Activated gamma-delta T cell treated with Interleukin-2 at 50 U/mL for 16 hours (primary cell): Measurements from ENCODE around the gene SORBS1.

Experiments
- DNase-seq: peaks from one replicate; pipeline ENCODE4 v3.0.0-alpha.2; 2020

SORBS1 gene

GRCh38 chr10:95538412-95538811, 22.8 kb downstream of the SORBS1 start:
- no peak for DNase-seq

DNA sequence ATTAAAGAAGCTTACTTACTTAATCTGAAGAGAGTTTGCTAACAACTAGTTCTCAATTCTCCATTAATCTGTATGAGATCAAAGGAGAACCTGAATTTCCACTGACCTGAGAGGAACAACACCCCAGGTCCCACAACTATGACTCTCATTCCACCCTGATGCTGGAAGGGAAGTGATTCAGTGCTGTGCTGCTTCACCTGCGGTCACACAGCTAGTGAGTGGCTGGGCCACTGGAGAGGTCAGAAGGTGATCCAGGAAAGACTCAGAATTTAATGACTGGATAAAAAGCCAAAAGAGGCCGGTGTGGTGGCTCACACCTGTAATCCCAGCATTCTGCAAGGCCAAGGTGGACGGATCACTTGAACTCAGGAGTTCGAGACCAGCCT, 23.6 kb downstream of the SORBS1 start:
- DNase-seq: no peak

GRCh38 chr10:95536894-95537541, 24.2 kb downstream of the SORBS1 start:
- no peak for DNase-seq

DNA sequence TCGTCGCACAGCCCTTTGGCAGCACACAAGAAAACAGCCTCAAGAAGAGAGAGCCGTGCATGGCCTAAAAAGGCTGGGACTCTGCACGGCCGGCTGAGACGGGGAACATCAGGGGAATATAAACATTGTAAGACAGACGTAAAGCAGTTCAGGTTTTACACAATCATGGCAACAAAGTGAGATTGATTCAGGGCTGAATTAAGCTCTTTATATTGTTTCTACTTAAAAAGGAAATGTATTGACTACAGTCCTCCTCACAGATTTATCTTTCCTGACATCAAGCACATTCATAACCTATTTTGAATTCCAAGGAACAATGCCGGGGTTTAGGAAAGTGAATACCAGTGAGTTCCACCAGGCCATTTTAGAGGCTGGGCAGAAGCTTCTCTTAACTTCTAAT, 25.2 kb downstream of the SORBS1 start:
- no peak for DNase-seq

DNA sequence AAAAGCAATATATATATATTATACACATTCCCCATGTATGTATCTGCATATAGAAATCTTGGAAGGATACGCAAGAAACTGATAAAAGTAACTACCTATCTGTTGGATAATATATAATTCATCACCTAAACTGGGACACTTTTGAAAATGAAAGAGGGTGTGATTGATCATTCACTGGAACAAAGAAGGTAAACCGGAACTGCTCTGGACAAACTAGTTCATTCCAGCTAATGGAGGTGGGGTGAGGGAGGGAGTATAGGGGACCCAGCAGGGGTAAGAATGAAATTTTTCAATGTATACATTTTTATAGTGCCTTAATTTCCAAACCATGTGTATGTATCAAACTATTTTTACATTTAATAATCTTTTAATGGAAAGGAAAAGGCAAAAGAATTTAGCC, 25.6 kb downstream of the SORBS1 start:
- no peak for DNase-seq

- no peak for DNase-seq
Measured at GRCh38 chr10:95533590-95533989, 27.6 kb downstream of the SORBS1 start.

GRCh38 chr10:95532536-95532935, 28.6 kb downstream of the SORBS1 start:
- DNase-seq: no peak

GRCh38 chr10:95531994-95532399, 29.2 kb downstream of the SORBS1 start:
- no peak for DNase-seq

DNA sequence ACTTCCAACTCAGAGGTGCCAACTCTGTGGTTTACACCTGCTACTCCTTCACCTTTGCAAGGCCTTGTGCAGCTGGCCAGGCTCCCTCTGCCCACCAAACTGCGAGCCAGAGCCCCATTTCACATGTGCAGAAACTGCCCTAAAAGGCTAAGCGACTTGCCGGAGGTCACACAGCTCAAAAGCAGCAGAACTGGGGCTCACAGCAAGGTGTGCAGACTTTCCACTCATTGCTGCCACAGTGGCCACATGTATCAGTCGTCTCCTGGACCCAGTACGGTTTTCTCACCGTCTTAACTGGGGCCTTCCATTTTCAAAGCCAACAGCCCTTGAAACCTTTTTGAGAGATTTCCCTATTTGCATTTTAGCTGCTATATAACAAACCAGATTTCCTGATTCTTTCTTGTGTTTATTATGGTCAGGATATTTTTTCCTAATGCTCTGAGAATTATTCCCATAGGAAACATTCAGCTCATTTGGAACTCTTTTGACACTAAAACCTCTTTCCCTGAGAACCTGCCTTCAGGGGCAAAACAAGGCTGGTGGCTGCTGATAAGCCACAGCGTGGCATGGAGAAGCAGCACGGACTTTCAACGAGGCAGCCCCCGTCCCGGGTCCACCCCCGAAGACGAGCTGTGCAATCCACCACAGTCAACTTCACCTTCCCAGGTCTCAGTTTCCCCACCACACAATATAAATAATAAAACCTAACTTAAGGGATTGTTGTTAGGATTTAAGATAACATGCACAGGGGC, 29.9 kb downstream of the SORBS1 start:
- DNase-seq: no peak

DNA sequence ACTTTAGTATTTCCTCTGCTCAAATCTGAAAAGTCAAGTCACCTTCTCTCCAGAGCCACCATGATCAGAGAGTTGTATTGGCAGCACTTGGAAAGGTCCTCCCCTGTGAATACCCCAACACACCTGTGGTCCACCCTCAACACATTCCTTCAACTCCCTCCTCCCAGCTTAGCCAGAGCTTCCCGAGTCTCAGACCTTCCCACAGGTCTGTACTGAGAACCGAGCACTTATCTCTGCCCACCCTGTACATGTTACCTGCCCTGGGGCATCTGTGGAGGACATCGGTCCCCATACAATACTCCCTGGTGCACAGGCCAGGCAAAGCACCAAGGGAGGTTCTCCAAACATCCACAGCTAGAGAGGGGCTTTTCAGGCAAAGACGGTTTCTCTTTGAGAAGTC, 30.6 kb downstream of the SORBS1 start:
- DNase-seq: no peak

- no peak for DNase-seq
Measured at GRCh38 chr10:95530029-95530428, 31.1 kb downstream of the SORBS1 start.

- no peak for DNase-seq
Measured at GRCh38 chr10:95526044-95526443, 35.1 kb downstream of the SORBS1 start.

GRCh38 chr10:95525033-95525418, 36.1 kb downstream of the SORBS1 start:
- DNase-seq: no peak

GRCh38 chr10:95524358-95525032, 36.7 kb downstream of the SORBS1 start:
- DNase-seq: no peak

GRCh38 chr10:95522117-95522516, 39.1 kb downstream of the SORBS1 start:
- no peak for DNase-seq

DNA sequence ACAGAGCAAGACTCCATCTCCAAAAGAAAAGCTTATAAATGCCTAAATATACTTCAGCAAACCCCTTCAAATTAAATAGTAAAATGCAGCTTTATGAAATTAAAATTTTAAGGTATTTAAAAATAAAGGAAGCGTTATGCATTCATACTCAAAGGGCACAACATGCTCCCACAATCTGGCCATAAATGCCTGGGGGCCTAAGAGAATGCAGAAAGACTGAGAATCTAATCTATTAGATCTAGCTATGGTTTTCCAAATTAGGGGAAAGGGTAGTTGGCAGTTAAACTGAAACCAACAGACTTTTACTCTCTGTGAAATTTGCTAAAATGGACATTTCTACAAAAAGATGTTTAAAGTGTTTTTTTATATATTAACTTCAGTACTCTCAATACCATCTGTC, 40.6 kb downstream of the SORBS1 start:
- no peak for DNase-seq

DNA sequence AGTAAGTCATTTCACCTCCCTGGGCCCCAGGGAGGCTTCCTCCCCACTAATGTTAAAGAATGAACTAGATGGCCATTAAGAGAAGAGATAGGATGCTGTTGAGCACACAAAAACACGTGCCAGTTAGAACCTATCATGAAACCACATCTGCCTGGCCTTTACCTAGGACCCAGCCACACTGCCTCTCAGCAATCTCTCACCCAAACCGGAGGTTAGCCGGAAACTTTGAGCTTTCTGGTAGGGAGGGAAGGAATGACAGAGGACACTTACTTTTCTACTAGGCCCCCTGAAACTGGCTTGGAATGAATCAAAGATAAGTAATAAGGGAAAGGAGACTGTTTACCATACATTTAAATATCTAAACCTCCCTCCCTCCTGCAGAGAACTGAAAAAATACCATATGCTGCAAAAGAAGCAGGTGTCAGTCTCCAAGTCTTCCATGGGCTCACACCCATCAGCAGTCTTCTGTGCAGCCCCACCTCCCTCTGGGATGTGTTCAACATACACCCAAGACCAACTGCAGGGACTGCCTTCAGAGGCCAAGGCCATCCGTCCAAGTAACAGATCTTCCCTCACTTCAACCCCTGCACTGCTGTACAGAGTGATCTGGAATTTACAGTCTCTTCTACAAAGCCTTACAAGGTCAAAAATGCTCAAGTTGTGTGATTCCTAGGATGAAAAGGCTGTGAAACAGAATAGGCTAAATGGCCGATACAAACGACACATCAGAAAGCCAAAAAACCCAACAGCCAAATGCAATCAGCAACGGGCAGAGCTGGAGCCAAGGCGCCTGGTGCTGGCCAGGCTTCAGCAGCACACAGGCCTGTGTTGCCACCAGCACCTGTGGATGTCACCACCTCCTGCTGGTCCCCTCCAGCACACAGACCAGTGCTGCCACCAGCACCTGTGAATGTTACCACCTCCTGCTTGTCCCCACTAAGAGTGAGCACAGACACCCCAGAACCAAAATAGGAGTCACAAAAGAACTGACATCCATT, 42.4 kb downstream of the SORBS1 start:
- DNase-seq: no peak

DNA sequence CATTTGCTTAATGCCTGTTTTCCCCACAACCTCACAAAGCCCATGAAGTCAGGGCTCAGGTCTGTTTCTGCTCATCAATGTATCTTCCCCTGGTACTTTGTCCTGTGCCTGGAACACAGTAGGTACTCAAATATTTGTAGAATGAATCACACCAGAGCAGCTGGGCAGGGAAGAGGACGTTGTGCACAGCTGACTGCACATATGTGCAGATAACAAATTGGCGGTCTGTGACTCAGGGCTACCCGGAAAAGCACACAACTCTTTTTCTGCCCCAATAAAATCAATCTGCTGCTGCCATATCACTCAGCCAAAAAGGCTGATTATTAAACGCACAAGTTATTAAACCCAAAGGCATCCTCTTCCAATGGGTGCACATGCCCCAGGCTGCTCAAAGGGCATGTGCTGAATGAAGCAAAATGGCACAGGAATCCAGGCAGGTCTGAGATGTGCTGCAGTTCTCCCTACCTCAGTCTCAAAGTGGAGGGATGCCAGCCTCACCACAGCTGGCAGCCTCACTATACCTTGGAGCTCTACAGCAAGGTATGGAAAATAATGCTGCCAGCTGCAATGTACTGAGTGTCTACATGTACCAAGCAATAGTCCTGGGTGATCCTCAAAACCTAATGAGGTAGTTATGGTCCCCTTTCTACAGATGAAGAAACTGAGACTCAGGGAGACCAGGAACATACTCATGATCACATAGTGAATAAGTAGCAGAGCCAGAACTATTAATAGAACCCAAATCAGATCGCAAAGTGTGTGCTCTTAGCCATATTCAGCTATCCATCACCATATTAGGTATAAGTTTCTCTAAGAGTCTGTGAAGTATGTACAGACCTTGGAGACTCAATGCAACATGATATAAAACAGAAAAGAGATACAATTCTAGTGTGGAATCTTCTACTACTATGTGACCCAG, 43.4 kb downstream of the SORBS1 start:
- no peak for DNase-seq

DNA sequence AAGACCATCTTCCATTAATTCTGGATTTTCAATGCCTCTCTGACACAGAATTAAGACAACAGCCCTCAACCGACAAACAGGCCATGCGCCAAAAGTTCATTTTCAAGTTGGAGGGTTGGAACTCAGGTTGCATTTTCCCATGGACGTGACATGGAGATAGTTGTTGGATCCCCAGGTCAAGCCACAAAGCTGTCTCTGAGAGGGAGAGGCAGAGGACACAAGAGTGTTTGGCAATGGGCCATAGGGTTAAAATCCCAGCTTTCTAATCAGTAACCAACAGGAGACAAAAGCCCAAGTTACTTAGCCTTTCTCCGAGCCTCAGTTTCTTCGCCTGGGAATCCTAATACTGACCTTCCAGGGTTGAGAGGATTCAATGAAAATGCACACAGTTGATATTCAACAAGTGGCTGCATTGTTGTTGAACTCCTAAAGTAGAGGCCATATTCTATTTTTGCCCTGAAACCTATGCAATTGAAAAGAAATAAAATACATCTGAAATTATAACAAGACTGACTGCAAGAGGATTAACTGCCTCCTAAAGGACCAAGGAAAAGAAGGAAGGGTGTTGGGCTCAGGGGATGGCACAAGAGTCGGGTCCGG, 44.3 kb downstream of the SORBS1 start:
- DNase-seq: no peak

GRCh38 chr10:95513941-95514392, 47.2 kb downstream of the SORBS1 start:
- DNase-seq: no peak

DNA sequence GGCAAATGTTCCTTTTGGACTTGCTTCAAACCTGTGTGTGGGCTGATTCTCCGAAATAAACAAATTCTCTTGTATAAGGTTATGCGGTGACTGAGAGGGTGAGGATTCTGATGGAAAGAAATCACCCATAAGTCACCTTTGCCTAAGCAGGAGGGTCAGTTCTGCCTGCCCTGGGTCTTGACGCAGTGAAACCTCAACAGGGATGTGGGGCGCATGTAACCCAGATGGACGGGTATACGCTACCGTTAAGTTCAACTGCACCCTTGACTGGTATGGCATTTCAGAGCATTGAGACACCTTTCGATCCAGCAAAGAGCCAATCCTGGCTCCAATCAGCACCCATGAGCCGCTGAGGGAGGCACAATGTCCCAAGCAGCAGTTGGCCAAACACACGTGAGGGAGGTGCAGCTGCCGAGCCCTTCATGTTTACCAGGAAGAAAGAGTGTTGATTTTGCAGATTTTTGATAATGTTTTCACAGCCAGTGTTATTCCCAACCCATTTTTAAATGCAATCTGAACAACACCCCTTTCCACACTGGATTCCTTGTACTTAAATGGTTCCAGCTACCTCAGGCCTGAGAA, 48.1 kb downstream of the SORBS1 start:
- no peak for DNase-seq
